Endothelial cell of umbilical vein (primary cell): ENCODE data around the gene OCA2. TPM values are rescaled to one million over a fixed set of nuclear protein-coding genes. Genes with fewer than 3 reads are reported as not detected.

Source experiments
- BruUV-seq: library from RNA; stranded (reverse); fragments of 400-500 nt; replicated peaks from 2 replicates; lab custom pipeline; 2021; lab: Mats Ljungman, UMichigan
- CTCF ChIA-PET: fragments of 300-600, 350-600 bp; sonication (Branson Sonifier 250); formaldehyde crosslinking; loops from one replicate; lab custom pipeline; 2021; ENCODE audit warnings: antibody characterized with exemption, inconsistent platforms; lab: Charles Lee
- POLR2A ChIA-PET: fragments of 300-600, 350-600 bp; sonication (Branson Sonifier 250); formaldehyde crosslinking; loops from one replicate; lab custom pipeline; 2021; ENCODE audit warnings: antibody characterized with exemption, inconsistent platforms; lab: Charles Lee
- DNase-seq: peaks from one replicate; pipeline ENCODE4 v3.0.0-alpha.2; 2011; ENCODE audit warnings: low read depth, low spot score
- FAIRE-seq: peaks from 2 replicates; lab custom pipeline; 2011; peaks lifted over from hg19 to GRCh38; lab: Jason Lieb, UNC
- H2AFZ ChIP-seq: 2 replicates; pipeline ENCODE4 v1.6.0; 2012; ENCODE audit warnings: low read depth, low read length, control low read depth, inconsistent platforms
- H3K27ac ChIP-seq: 2 replicates; pipeline ENCODE4 v1.5.1; 2011; ENCODE audit warnings: low read depth, mild to moderate bottlenecking, control low read depth, low read length, moderate library complexity; ENCODE audit not compliant: insufficient read depth
- H3K27me3 ChIP-seq, 2 experiments: 2 replicates each; pipeline versions ENCODE4 v1.6.0 to v1.6.1; 2011; ENCODE audit warnings: low read length in 2 of 2, mixed read lengths in 1 of 2; ENCODE audit not compliant: control insufficient read depth in 2 of 2, insufficient read depth in 2 of 2
- H3K36me3 ChIP-seq, 2 experiments: 2 replicates in 1 of 2; 3 replicates in 1 of 2; pipeline ENCODE4 v1.5.1; 2011; ENCODE audit warnings: low read length in 2 of 2, mild to moderate bottlenecking in 1 of 2, moderate library complexity in 1 of 2; ENCODE audit not compliant: control insufficient read depth in 2 of 2, insufficient read depth in 2 of 2; ENCODE audit errors: extremely low read depth in 1 of 2
- H3K4me1 ChIP-seq: 3 replicates; pipeline ENCODE4 v1.5.1; 2011; ENCODE audit warnings: mild to moderate bottlenecking, low read length; ENCODE audit not compliant: control insufficient read depth, insufficient read depth; ENCODE audit errors: extremely low read depth
- H3K4me2 ChIP-seq: 2 replicates; pipeline ENCODE4 v1.6.1; 2011; ENCODE audit warnings: low read length, control low read depth, mixed read lengths; ENCODE audit not compliant: insufficient read depth
- H3K4me3 ChIP-seq, 3 experiments: fragments of 200-600 bp in 1 of 3; sonication (generic), shearing (Covaris generic) in 1 of 3; replicated peaks in 1 of 3; 2 replicates each; pipeline ENCODE4 v1.5.1; 2011 to 2016; ENCODE audit warnings: control low read depth in 3 of 3, low read length in 3 of 3, mild to moderate bottlenecking in 2 of 3, inconsistent platforms in 1 of 3, low read depth in 1 of 3, moderate library complexity in 1 of 3; ENCODE audit not compliant: insufficient read depth in 1 of 3
- H3K79me2 ChIP-seq: 2 replicates; pipeline ENCODE4 v1.6.0; 2012; ENCODE audit warnings: low read length, inconsistent platforms; ENCODE audit not compliant: control insufficient read depth, insufficient read depth
- H3K9ac ChIP-seq: replicated peaks from 2 replicates; pipeline ENCODE3; 2011; ENCODE audit warnings: low read length, control low read depth; ENCODE audit not compliant: insufficient read depth; ENCODE audit errors: extremely low read depth
- H3K9me1 ChIP-seq: replicated peaks from 3 replicates; pipeline ENCODE4 v1.6.0; 2011; ENCODE audit warnings: mild to moderate bottlenecking, low read length; ENCODE audit not compliant: control insufficient read depth, insufficient read depth; ENCODE audit errors: extremely low read depth
- H3K9me3 ChIP-seq: replicated peaks from 2 replicates; pipeline ENCODE4 v1.5.1; 2012; ENCODE audit warnings: low read length, inconsistent platforms; ENCODE audit not compliant: control insufficient read depth, insufficient read depth
- H4K20me1 ChIP-seq: replicated peaks from 2 replicates; pipeline ENCODE3; 2011; ENCODE audit warnings: mild to moderate bottlenecking, low read length; ENCODE audit not compliant: control insufficient read depth, insufficient read depth; ENCODE audit errors: extremely low read depth
- CTCF ChIP-seq, 2 donors: IDR thresholded peaks; 1 replicate in 1 of 2; 2 replicates in 1 of 2; pipeline ENCODE4 v1.5.1; 2011; ENCODE audit warnings: low read length in 2 of 2, mild to moderate bottlenecking in 2 of 2, moderate library complexity in 2 of 2, control low read depth in 1 of 2, inconsistent platforms in 1 of 2, low read depth in 1 of 2; ENCODE audit not compliant: insufficient read depth in 1 of 2; ENCODE audit errors: extremely low read depth in 1 of 2
- EZH2 ChIP-seq: IDR thresholded peaks from 2 replicates; pipeline ENCODE4 v1.6.1; 2012; ENCODE audit warnings: borderline replicate concordance, low read depth, mild to moderate bottlenecking, moderate library complexity, low read length, inconsistent platforms; ENCODE audit not compliant: severe bottlenecking
- FOS ChIP-seq: IDR thresholded peaks from 2 replicates; pipeline ENCODE4 v1.6.1; 2011; ENCODE audit warnings: mild to moderate bottlenecking, low read length, moderate library complexity, borderline replicate concordance; ENCODE audit not compliant: insufficient read depth
- GATA2 ChIP-seq: IDR thresholded peaks from 2 replicates; pipeline ENCODE4 v1.7.0; 2011; ENCODE audit warnings: low read depth, mild to moderate bottlenecking, moderate library complexity, mixed read lengths, low read length; ENCODE audit not compliant: insufficient read length, insufficient read depth
- JUN ChIP-seq: IDR thresholded peaks from 2 replicates; pipeline ENCODE4 v1.6.1; 2011; ENCODE audit warnings: borderline replicate concordance, low read depth; ENCODE audit not compliant: insufficient read length, insufficient read depth
- MAX ChIP-seq: IDR thresholded peaks from 2 replicates; pipeline ENCODE4 v1.6.1; 2011; ENCODE audit not compliant: insufficient read depth, insufficient read length
- MYC ChIP-seq: IDR thresholded peaks from one replicate; pipeline ENCODE4 v1.6.1; 2011; ENCODE audit warnings: mild to moderate bottlenecking, low read depth, low read length
- POLR2A ChIP-seq: IDR thresholded peaks from 2 replicates; pipeline ENCODE4 v1.6.1; 2012; ENCODE audit warnings: low read depth, mild to moderate bottlenecking, control low read depth, low read length
- POLR2AphosphoS5 ChIP-seq: IDR thresholded peaks from 2 replicates; pipeline ENCODE4 v1.6.1; 2012; ENCODE audit warnings: low read depth, mild to moderate bottlenecking, control low read depth, low read length, moderate library complexity; ENCODE audit not compliant: insufficient read depth
- dilution Hi-C: fragments of 300-500 bp; cut with MboI; formaldehyde crosslinking; loops from one replicate; pipeline ENCODE4 v1.15.0; 2019; ENCODE audit warnings: low sequenced_read_pairs; ENCODE audit not compliant: extremely low pct_ligation_motif_present
- intact Hi-C: fragments of 100-400 bp; cut with micrococcal nuclease; formaldehyde crosslinking; loops from one replicate; pipeline ENCODE4 v1.10.0; 2022
- polyA plus RNA-seq, 4 experiments: library from polyadenylated mRNA; depleted of rRNA in 3 of 4; stranded (reverse) in 3 of 4; unstranded in 1 of 4; fragments of >200 nt; gene quantifications; 2 replicates each; pipeline versions ENCODE4 v1.2.1 to v1.2.3, GENCODE V29; 2011 to 2012; ENCODE audit warnings: missing spikeins in 1 of 4
- total RNA-seq: library from RNA; stranded (reverse); gene quantifications from 2 replicates; pipeline ENCODE4 v1.2.3, GENCODE V29; 2021

OCA2 gene
- total and polyA plus RNA-seq, 2 donors (not counting 3 experiments of a cell fraction or from before 2014, with no cell fraction given), result not detected

- Histone ChIP-seq H3K4me2 (no peak overlapping the region), H3K4me3 (no peak overlapping the region), H3K9me3 (peaks cover 2% of the 10 kb centered on the region), H3K27ac (no peak overlapping the region), H2AFZ (no peak overlapping the region), H3K9me1 (no peaks in the 10 kb centered on the region), H3K9ac (no peak overlapping the region), H4K20me1 (no peaks in the 10 kb centered on the region), H3K27me3 (no peaks in the 10 kb centered on the region), H3K36me3 (no peaks in the 10 kb centered on the region), H3K79me2 (no peaks in the 10 kb centered on the region), H3K4me1 (no peaks in the 10 kb centered on the region)
- TF ChIP-seq FOS (no peak), POLR2A (no peak), GATA2 (no peak), EZH2 (no peak), MAX (no peak), JUN (no peak), POLR2AphosphoS5 (no peak), MYC (no peak)
- dilution Hi-C loops (no loop called here), intact Hi-C loops (no loop called here)
- DNase-seq (no peak), FAIRE-seq (no peak)
- BruUV-seq, result no TSS peak
- POLR2A ChIA-PET, result no interaction called here
- CTCF ChIA-PET, result no interaction called here
These were observed 76.9 kb downstream of the OCA2 start for GRCh38 chr15:28022181-28022580.

- Histone ChIP-seq H3K4me1 (no peaks in the 10 kb centered on the region), H3K4me2 (no peak overlapping the region), H2AFZ (no peak overlapping the region), H3K36me3 (no peaks in the 10 kb centered on the region), H3K79me2 (no peaks in the 10 kb centered on the region), H3K27ac (no peak overlapping the region), H3K9ac (no peak overlapping the region), H4K20me1 (no peaks in the 10 kb centered on the region), H3K4me3 (no peak overlapping the region), H3K9me3 (peaks cover 2% of the 10 kb centered on the region), H3K9me1 (no peaks in the 10 kb centered on the region), H3K27me3 (no peaks in the 10 kb centered on the region)
- dilution Hi-C loops, result no loop called here
- intact Hi-C loops, result no loop called here
- FAIRE-seq (no peak), DNase-seq (no peak)
- CTCF ChIA-PET, result no interaction called here
- TF ChIP-seq POLR2A (no peak), EZH2 (no peak), JUN (no peak), MAX (no peak), GATA2 (no peak), POLR2AphosphoS5 (no peak), MYC (no peak), FOS (no peak), CTCF (IDR thresholded peaks at IDR 0.05; ENCODE audit: extremely low read depth in 1 of 2, insufficient read depth in 1 of 2, low read depth in 1 of 2, low read length in 2 of 2) (no peak)
- no TSS peak for BruUV-seq
- POLR2A ChIA-PET, result no interaction called here
These were observed 77.7 kb downstream of the OCA2 start for GRCh38 chr15:28021281-28022039.
